ENCODE results near the gene CHSY1.

CHSY1 gene

DNA sequence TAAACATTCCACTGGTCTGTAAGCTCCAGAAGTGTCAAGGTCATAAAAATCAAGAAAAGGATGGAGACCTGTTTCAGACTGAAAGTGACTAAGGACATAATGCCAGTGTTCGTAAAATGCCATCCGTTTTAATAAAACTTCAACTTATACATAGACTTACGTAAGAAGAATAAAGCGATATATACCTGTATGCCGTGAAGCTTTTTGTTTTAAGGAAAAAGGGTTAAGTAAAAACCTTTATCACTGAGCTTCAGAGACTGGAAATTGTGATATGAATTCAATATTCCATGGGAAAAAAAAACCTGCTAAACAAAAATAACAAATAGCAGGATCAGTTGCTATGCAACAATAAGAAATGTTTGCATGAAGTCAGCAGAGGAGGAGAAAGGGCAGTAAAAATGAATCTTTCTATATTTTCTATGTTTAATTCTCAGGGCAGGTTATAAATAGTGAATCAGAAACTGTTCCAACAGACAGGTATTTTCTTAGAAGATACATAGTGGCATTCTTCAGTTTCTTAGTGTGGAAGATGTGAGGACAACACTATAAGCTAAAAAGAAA is 42.5 kb downstream of the CHSY1 start:
- Histone ChIP-seq H3K27me3 (ENCODE audit: control insufficient read depth, insufficient read depth, low read length) (no peaks in the 10 kb centered on the region), H3K4me1 (no peaks in the 10 kb centered on the region), H3K27ac (no peak overlapping the region), H2AFZ (no peak overlapping the region), H3K4me3 (ENCODE audit: low read depth, low read length) (no peak overlapping the region), H3K9me3 (ENCODE audit: control insufficient read depth, low read length) (no peaks in the 10 kb centered on the region), H3K79me2 (peaks cover 5% of the 10 kb centered on the region), H3K9ac (no peak overlapping the region), H3K36me3 (ENCODE audit: control insufficient read depth, insufficient read depth, low read length) (no peaks in the 10 kb centered on the region), H3K4me2 (ENCODE audit: low read length) (no peak overlapping the region)
- TF ChIP-seq, protein P1, sequence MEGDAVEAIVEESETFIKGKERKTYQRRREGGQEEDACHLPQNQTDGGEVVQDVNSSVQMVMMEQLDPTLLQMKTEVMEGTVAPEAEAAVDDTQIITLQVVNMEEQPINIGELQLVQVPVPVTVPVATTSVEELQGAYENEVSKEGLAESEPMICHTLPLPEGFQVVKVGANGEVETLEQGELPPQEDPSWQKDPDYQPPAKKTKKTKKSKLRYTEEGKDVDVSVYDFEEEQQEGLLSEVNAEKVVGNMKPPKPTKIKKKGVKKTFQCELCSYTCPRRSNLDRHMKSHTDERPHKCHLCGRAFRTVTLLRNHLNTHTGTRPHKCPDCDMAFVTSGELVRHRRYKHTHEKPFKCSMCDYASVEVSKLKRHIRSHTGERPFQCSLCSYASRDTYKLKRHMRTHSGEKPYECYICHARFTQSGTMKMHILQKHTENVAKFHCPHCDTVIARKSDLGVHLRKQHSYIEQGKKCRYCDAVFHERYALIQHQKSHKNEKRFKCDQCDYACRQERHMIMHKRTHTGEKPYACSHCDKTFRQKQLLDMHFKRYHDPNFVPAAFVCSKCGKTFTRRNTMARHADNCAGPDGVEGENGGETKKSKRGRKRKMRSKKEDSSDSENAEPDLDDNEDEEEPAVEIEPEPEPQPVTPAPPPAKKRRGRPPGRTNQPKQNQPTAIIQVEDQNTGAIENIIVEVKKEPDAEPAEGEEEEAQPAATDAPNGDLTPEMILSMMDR (IDR thresholded peaks at IDR 0.05): no peak

DNA sequence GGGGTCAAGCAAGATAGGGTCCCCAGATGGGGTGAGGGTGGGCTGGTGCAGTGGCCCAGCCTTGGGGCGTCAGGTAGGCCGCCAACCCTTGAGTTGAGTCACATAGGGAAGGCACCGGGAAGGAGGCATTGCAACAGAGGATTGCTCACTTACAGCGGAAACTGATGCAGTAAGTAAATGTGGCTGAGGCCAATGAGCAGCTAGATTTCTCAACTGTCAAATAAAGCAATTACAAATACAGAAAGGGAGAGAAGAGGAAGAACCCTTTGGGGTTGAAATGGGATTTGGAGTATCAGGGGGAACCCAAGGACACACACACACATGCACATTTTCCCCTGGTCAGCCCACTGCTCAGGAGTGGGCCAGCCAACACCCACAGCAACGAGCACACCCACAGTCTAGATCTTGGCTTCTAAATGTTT is 44.0 kb downstream of the CHSY1 start:
- Histone ChIP-seq H2AFZ (no peak overlapping the region), H3K27ac (no peak overlapping the region), H3K9me3 (ENCODE audit: control insufficient read depth, low read length) (no peaks in the 10 kb centered on the region), H3K79me2 (peaks cover 15% of the 10 kb centered on the region), H3K4me1 (peaks cover 3% of the 10 kb centered on the region), H3K4me3 (ENCODE audit: low read depth, low read length) (no peak overlapping the region), H3K36me3 (ENCODE audit: control insufficient read depth, insufficient read depth, low read length) (no peaks in the 10 kb centered on the region), H3K27me3 (ENCODE audit: control insufficient read depth, insufficient read depth, low read length) (no peaks in the 10 kb centered on the region), H3K4me2 (ENCODE audit: low read length) (no peak overlapping the region), H3K9ac (no peak overlapping the region)
- TF ChIP-seq, protein P1 (IDR thresholded peaks at IDR 0.05): no peak

DNA sequence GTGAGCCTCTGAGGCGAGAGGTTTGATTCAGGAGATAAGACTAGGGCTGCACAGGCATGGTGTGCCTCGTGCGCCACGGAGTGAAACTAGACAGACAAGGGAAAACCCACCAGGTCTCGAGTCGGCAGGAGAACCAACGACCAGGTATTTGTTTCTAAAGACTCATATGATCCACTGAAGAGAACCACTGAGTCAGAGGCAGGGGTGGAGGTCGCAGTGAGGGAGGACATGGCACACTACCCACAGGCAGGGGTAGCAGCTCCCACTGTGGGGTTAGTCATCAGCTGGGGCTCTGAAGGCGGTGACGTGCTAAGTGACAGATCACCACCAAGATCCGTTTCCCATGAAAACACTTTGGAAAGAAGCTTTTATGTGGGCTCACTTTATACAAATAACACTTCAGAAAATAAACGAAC is 45.7 kb downstream of the CHSY1 start:
- Histone ChIP-seq H3K4me2 (ENCODE audit: low read length) (peak overlapping the region; percentile 55), H3K27me3 (ENCODE audit: control insufficient read depth, insufficient read depth, low read length) (no peaks in the 10 kb centered on the region), H3K27ac (no peak overlapping the region), H3K9me3 (ENCODE audit: control insufficient read depth, low read length) (no peaks in the 10 kb centered on the region), H3K9ac (no peak overlapping the region), H2AFZ (no peak overlapping the region), H3K36me3 (ENCODE audit: control insufficient read depth, insufficient read depth, low read length) (no peaks in the 10 kb centered on the region), H3K4me1 (peaks cover 3% of the 10 kb centered on the region), H3K79me2 (peaks cover 15% of the 10 kb centered on the region), H3K4me3 (ENCODE audit: low read depth, low read length) (no peak overlapping the region)
- TF ChIP-seq, protein P1 (IDR thresholded peaks at IDR 0.05): no peak

DNA sequence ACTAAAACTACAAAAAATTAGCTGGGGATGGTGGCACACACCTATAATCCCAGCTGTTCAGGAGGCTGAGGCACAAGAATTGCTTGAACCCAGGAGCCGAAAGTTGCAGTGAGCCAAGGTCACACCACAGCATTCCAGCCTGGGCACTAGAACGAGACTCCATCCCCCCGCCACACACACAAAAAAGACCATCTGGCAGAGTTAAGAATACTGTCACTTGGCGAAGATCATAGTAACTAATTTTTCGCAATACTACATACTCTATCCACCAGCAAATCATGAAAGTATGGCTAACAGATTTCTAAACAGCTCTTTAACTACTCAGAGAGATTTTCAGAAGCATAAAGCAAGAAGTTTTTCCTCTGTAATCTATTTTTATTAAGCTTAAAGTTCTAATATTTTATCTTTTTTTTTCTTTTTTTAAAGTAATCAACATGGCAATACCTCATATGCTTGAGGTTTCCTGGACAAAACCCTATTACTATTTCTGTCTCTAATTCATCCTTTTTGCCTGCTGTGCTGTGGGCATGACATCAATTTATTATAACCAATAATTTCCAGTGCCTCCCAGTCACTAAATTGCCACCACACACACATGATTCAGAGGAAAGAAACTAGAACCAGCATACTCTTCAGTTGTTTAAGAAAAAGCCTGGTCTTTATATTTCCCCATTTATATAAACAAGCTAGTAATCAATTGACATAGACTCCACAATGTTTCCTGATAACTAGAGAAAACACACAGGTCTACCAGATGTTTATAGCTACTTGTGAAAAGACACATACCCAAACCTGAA is 46.9 kb downstream of the CHSY1 start:
- Histone ChIP-seq H3K27me3 (ENCODE audit: control insufficient read depth, insufficient read depth, low read length) (no peaks in the 10 kb centered on the region), H2AFZ (no peak overlapping the region), H3K27ac (no peak overlapping the region), H3K9me3 (ENCODE audit: control insufficient read depth, low read length) (no peaks in the 10 kb centered on the region), H3K36me3 (ENCODE audit: control insufficient read depth, insufficient read depth, low read length) (no peaks in the 10 kb centered on the region), H3K4me2 (ENCODE audit: low read length) (no peak overlapping the region), H3K9ac (no peak overlapping the region), H3K4me1 (peaks cover 3% of the 10 kb centered on the region), H3K79me2 (peaks cover 19% of the 10 kb centered on the region), H3K4me3 (ENCODE audit: low read depth, low read length) (no peak overlapping the region)
- TF ChIP-seq, protein P1 (IDR thresholded peaks at IDR 0.05): no peak
